GM21367 (cell line): ENCODE results near the gene PIKFYVE.
"Not testable (repeated sequence)": the region's sequence is repeated elsewhere in the genome, so short reads cannot be mapped to it uniquely, and the experiment has no call there.

ENCODE experiments used
- ATAC-seq: cut with Tn5 transposase; IDR thresholded peaks from one replicate; pipeline ENCODE4 v1.9.1; 2021; ENCODE audit not compliant: unreplicated experiment

PIKFYVE gene

GRCh38 chr2:208265801-208266552 is at the start of gene PIKFYVE:
Gene PIKFYVE (plus strand): TSS chr2:208266255. CDS start chr2:208271520, 5,265 bp downstream.
- ATAC-seq, result peak; percentile 85

GRCh38 chr2:208221873-208222272 is 44.2 kb upstream of the PIKFYVE start:
- ATAC-seq, result not testable (repeated sequence)

GRCh38 chr2:208222351-208222750 is 43.7 kb upstream of the PIKFYVE start:
- ATAC-seq, result no peak

- ATAC-seq, result no peak
Measured at GRCh38 chr2:208224802-208225201, 41.3 kb upstream of the PIKFYVE start.

- ATAC-seq, result no peak
Measured at GRCh38 chr2:208227581-208228232, 38.3 kb upstream of the PIKFYVE start.

- no peak for ATAC-seq
Measured at GRCh38 chr2:208228476-208228875, 37.6 kb upstream of the PIKFYVE start.

GRCh38 chr2:208234786-208235185 is 31.3 kb upstream of the PIKFYVE start:
- ATAC-seq, result no peak

GRCh38 chr2:208235860-208236259 is 30.2 kb upstream of the PIKFYVE start:
- ATAC-seq, result no peak

GRCh38 chr2:208239770-208240493 is 26.1 kb upstream of the PIKFYVE start:
- no peak for ATAC-seq

GRCh38 chr2:208240619-208241209 is 25.3 kb upstream of the PIKFYVE start:
- no peak for ATAC-seq

GRCh38 chr2:208244422-208244821 is 21.6 kb upstream of the PIKFYVE start:
- no peak for ATAC-seq

GRCh38 chr2:208245746-208246145 is 20.3 kb upstream of the PIKFYVE start:
- no peak for ATAC-seq

GRCh38 chr2:208248601-208249000 is 17.5 kb upstream of the PIKFYVE start:
- ATAC-seq, result no peak

GRCh38 chr2:208249296-208249695 is 16.8 kb upstream of the PIKFYVE start:
- no peak for ATAC-seq

- ATAC-seq, result no peak
Measured at GRCh38 chr2:208250388-208250787, 15.7 kb upstream of the PIKFYVE start.

GRCh38 chr2:208251098-208251497 is 15.0 kb upstream of the PIKFYVE start:
- no peak for ATAC-seq

- no peak for ATAC-seq
Measured at GRCh38 chr2:208252716-208253492, 13.2 kb upstream of the PIKFYVE start.

GRCh38 chr2:208253600-208254117 is 12.4 kb upstream of the PIKFYVE start:
- ATAC-seq, result no peak

- ATAC-seq, result peak; percentile 73
Measured at GRCh38 chr2:208254118-208254870, 11.8 kb upstream of the PIKFYVE start.
